Measurements from ENCODE around the gene CDCA3. TPM values are rescaled to one million over a fixed set of nuclear protein-coding genes. Genes with fewer than 3 reads are reported as not detected.
"Not testable (repeated sequence)": the region's sequence is repeated elsewhere in the genome, so short reads cannot be mapped to it uniquely, and the experiment has no call there.

Gene CDCA3
- total RNA-seq, 3 donors from 2014 or later = 1.7 to 4.0 (median 3.1) TPM

DNA sequence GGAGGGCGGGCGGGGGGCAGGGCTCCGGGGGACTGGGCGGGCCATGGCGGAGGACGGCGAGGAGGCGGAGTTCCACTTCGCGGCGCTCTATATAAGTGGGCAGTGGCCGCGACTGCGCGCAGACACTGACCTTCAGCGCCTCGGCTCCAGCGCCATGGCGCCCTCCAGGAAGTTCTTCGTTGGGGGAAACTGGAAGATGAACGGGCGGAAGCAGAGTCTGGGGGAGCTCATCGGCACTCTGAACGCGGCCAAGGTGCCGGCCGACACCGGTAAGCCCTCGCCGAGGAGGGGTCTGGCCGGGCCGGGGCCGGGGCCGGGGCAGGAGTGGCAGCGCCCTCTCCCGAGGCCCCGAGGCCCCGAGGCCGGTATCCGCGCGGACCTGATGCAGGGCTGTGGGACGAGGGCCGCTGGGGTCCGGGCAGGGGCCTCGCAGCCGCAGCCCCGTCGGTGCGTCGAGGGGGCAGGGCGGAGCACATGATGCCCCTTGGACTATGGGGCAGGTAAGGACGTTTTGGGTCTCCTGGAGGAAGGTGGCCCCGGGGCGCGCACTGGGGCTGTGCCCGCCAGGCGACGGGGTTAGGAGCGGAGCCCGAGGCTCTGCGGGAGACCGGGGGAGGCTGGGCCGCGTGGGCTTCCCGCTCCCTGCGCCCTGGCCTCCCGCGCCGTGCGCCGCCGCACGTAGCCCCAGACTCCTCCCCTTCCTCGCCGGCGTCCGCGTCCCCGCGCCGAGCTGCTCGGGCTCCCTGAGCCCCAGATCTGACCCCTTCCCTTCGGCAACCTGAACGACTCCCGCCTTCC is 16.5 kb upstream of the CDCA3 start, which contains the start of gene TPI1:
TSS of gene TPI1 (plus strand) at position 119 of the 798 bp plus-strand sequence. CDS start at position 155, 36 bp downstream.
- peaks cover 49% of the 10 kb centered on the region for H3K4me1 Mint-ChIP-seq (ENCODE audit: low read depth)
- ATAC-seq (peak; percentile 79 to 81), DNase-seq (peak; percentile 78)
- H3K4me3 Mint-ChIP-seq = peak within 1 kb of the TSS; percentile 95
- H3K27me3 Mint-ChIP-seq (ENCODE audit: low read depth) = no peaks in the 10 kb centered on the region
- peaks cover 47% of the 10 kb centered on the region for H3K36me3 Mint-ChIP-seq (ENCODE audit: insufficient read depth)
- no peaks in the 10 kb centered on the region for H3K9me3 Mint-ChIP-seq

DNA sequence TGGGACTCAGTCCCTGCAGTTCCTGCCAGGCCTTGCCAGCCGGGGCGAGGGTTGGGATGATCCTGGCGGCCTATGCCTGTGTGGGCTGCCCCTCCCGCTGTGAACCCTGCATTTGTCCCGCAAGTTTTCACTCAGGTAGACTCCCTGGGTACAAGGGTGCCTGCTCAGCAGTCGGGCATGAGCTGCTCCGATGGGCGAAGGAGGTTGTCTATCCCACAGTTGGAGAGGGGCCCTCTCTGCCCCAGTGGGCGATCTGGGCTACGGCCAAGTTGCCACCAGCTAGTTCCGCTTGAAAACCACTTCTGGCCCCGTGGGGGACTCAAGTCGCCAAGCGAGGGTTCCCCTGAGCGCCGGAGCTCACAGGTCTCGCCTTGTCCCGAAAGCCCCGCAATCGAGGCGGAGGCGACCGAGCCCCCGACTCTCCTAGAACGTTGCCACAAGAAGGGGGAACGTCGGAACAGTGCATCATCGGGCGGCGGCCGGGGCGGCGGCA is 15.9 kb upstream of the CDCA3 start:
- Mint-ChIP-seq H3K36me3 (ENCODE audit: insufficient read depth) (peaks cover 51% of the 10 kb centered on the region), H3K4me1 (ENCODE audit: low read depth) (peaks cover 42% of the 10 kb centered on the region), H3K9me3 (no peaks in the 10 kb centered on the region), H3K4me3 (peak overlapping the region; percentile 93), H3K27me3 (ENCODE audit: low read depth) (no peaks in the 10 kb centered on the region)
- no peak for DNase-seq
- ATAC-seq = peak; percentile 1 to 3

DNA sequence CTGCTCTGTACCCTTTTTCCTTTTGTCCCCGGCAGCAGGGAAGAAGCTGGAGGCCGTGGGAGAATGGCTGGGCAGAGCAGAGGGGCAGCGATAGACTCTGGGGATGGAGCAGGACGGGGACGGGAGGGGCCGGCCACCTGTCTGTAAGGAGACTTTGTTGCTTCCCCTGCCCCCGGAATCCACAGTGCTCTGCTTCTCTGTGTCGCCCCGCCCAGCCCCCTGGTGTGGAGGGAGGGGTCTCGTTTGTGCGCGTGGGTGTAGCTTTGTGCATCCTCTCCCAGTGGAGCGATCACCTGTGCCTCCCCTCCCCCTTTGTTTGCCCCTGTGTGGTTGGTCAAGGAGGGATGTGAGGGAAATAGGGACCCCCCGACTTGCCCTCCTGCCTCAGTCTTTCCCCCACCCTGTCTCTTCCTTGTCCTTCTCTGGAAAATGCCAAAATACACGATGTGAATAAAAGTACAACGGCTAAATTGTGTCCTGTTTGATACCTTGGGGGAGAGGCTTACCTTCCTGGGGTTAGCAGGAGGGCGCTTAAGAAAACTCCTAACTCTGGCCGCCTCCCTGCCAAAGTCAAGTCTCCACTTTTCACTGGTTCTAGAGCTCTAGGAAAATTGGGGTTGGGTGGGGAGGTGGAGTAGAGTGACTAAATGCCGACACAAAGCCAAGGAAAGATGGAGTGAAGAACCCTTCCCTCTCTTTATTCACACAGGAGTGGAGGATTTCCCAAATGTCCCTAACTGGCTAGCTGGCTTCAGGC is 15.3 kb upstream of the CDCA3 start:
- DNase-seq (no peak), ATAC-seq (no peak)
- peak overlapping the region; percentile 93 for H3K4me3 Mint-ChIP-seq
- no peaks in the 10 kb centered on the region for H3K9me3 Mint-ChIP-seq
- no peaks in the 10 kb centered on the region for H3K27me3 Mint-ChIP-seq (ENCODE audit: low read depth)
- peaks cover 54% of the 10 kb centered on the region for H3K36me3 Mint-ChIP-seq (ENCODE audit: insufficient read depth)
- H3K4me1 Mint-ChIP-seq (ENCODE audit: low read depth) = peaks cover 36% of the 10 kb centered on the region

DNA sequence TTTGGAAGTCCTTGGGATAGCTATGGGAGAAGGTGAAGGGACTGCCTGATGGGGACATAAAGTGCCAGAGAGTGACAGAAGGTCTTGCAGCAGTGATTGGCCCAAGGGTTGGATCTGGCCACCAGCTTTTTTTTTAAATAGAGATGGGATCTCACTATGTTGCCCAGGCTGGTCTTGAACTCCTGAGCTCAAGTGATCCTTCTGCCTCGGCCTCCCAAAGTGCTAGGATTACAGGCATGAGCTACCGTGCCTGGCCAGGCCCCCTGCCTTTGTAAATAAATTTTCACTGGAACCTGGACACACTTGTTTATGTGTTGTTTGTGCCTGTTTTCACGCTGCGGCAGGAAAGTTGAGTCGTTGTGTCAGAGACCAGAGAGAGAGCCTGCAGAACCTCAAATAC is 14.2 kb upstream of the CDCA3 start:
- ATAC-seq; DNase-seq; H3K27me3 Mint-ChIP-seq (ENCODE audit: low read depth); H3K9me3 Mint-ChIP-seq: not testable (repeated sequence)
- Mint-ChIP-seq H3K4me1 (ENCODE audit: low read depth) (peaks cover 26% of the 10 kb centered on the region), H3K36me3 (ENCODE audit: insufficient read depth) (peaks cover 57% of the 10 kb centered on the region), H3K4me3 (peak overlapping the region; percentile 29)

DNA sequence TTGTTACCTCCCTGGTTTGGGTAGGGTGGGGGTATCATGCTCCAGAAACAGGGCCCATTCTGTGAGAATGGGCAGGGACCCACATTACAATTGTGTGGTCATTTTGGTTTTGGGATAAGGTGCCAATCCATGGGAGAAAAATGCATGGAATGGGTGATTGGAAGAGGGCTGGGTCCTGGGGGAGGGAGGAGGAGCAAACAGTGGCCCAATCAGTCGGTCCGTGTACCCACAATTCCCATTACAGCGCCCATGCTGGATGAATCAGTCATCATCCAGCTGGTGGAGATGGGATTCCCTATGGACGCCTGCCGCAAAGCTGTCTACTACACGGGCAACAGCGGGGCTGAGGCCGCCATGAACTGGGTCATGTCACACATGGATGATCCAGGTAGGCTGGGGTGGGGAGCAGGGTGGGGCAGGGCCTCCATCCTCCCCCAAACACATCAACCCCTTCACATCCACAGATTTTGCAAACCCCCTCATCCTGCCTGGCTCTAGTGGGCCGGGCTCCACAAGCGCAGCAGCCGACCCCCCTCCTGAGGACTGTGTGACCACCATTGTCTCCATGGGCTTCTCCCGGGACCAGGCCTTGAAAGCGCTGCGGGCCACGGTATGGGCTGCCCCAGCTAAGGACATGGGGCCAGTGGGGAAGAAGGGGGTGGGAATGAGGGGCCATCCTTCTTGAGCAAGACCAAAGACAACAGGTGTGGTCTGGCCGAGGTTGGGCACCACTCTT is 12.7 kb upstream of the CDCA3 start:
- DNase-seq (no peak), ATAC-seq (no peak)
- H3K4me3 Mint-ChIP-seq = no peak overlapping the region
- H3K36me3 Mint-ChIP-seq (ENCODE audit: insufficient read depth) = peaks cover 50% of the 10 kb centered on the region
- no peaks in the 10 kb centered on the region for H3K27me3 Mint-ChIP-seq (ENCODE audit: low read depth)
- peaks cover 12% of the 10 kb centered on the region for H3K4me1 Mint-ChIP-seq (ENCODE audit: low read depth)
- no peaks in the 10 kb centered on the region for H3K9me3 Mint-ChIP-seq

DNA sequence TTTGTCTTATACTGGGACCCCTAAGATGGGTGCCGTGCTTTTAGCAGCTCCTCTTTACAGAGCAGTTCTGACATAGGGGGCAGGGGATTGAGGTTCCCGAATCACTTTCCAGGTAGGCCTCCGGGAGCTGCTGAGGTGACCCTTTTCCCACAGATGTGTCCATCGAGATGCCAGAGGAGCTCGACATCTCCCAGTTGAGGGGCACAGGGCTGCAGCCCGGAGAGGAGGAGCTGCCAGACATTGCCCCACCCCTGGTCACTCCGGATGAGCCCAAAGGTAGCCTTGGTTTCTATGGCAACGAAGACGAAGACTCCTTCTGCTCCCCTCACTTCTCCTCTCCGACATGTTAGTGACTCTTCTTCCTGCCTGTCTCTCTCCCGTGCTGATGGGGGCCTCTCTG is 11.9 kb upstream of the CDCA3 start:
- H3K27me3 Mint-ChIP-seq (ENCODE audit: low read depth) = no peaks in the 10 kb centered on the region
- H3K4me3 Mint-ChIP-seq = no peak overlapping the region
- peaks cover 6% of the 10 kb centered on the region for H3K4me1 Mint-ChIP-seq (ENCODE audit: low read depth)
- H3K9me3 Mint-ChIP-seq = no peaks in the 10 kb centered on the region
- no peak for ATAC-seq
- DNase-seq = no peak
- peaks cover 50% of the 10 kb centered on the region for H3K36me3 Mint-ChIP-seq (ENCODE audit: insufficient read depth)

DNA sequence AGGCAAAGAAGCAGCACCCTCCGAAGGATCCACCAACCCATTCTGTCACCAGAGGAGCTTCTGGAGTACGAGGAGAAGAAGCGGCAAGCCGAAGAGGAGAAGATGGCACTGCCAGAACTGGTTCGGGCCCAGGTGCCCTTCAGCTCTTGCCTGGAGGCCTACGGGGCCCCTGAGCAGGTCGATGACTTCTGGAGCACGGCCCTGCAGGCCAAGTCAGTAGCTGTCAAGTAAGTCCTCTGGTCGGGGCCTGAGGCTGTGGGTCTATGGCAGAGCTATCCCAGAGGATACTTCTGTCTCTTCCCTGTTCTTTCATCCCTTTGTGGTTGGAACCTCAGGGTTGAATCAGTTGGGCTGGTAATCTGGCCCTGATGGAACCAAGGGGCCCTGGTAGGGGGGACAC is 10.3 kb upstream of the CDCA3 start:
- H3K9me3 Mint-ChIP-seq = no peaks in the 10 kb centered on the region
- H3K4me3 Mint-ChIP-seq = no peak overlapping the region
- H3K36me3 Mint-ChIP-seq (ENCODE audit: insufficient read depth) = peaks cover 57% of the 10 kb centered on the region
- no peaks in the 10 kb centered on the region for H3K27me3 Mint-ChIP-seq (ENCODE audit: low read depth)
- peaks cover under 1% of the 10 kb centered on the region for H3K4me1 Mint-ChIP-seq (ENCODE audit: low read depth)
- no peak for ATAC-seq
- no peak for DNase-seq

DNA sequence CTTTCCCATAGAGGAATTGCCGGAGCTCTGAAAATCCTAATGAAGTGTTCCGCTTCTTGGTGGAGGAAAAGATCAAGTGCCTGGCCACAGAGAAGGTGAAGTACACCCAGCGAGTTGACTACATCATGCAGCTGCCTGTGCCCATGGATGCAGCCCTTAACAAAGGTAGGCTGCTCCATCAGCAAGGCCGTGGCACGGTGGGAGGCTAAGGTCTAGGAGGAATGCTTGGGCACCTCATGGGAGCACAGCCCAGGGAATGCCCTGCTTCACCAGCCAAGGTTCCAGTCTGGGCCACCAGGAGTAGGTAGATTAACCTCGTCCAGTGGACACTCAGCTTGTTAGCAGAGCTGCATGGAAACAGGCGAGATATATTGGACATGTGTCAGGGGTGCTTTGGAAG is 9.9 kb upstream of the CDCA3 start:
- Mint-ChIP-seq H3K4me1 (ENCODE audit: low read depth) (no peaks in the 10 kb centered on the region), H3K4me3 (no peak overlapping the region), H3K27me3 (ENCODE audit: low read depth) (no peaks in the 10 kb centered on the region), H3K36me3 (ENCODE audit: insufficient read depth) (peaks cover 55% of the 10 kb centered on the region), H3K9me3 (no peaks in the 10 kb centered on the region)
- DNase-seq (no peak), ATAC-seq (no peak)

DNA sequence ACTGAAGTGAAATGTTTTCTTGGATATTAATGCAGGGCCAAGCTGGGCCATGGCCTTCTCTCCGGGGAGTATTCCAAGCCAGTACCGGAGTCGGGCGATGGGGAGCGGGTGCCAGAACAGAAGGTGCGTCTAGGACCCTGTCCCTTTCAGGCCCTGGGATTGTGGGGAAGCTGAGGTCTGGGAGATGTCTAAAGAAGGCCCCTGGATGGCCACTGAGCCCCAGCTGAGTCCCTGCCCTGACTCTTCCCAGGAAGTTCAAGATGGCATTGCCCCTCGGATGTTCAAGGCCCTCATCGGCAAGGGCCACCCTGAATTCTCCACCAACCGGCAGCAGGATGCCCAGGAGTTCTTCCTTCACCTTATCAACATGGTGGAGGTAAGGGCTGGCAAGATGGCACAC is 9.0 kb upstream of the CDCA3 start:
- Mint-ChIP-seq H3K27me3 (ENCODE audit: low read depth) (no peaks in the 10 kb centered on the region), H3K4me1 (ENCODE audit: low read depth) (no peaks in the 10 kb centered on the region), H3K9me3 (no peaks in the 10 kb centered on the region), H3K4me3 (no peak overlapping the region), H3K36me3 (ENCODE audit: insufficient read depth) (peaks cover 54% of the 10 kb centered on the region)
- ATAC-seq = no peak
- DNase-seq = no peak

DNA sequence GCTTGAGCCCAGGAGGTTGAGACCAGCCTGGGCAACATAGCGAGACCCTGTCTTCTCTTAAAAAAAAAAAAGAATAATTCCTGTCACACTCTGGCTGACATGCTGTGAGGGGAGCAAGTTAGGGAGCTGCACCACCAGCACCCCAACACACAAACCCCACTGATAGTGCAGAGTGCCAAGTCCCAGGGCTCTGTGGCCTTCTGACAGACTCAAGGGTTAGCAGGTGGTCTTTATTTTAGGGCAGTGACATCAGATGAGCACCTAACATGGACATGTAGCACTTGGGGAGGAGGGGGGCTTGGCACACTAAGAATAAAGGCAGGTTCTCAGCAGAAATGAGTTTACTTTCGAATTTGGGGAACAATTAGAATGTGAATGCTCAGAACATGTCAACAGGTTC is 7.7 kb upstream of the CDCA3 start:
- H3K36me3 Mint-ChIP-seq (ENCODE audit: insufficient read depth) = peaks cover 51% of the 10 kb centered on the region
- no peak for ATAC-seq

DNA sequence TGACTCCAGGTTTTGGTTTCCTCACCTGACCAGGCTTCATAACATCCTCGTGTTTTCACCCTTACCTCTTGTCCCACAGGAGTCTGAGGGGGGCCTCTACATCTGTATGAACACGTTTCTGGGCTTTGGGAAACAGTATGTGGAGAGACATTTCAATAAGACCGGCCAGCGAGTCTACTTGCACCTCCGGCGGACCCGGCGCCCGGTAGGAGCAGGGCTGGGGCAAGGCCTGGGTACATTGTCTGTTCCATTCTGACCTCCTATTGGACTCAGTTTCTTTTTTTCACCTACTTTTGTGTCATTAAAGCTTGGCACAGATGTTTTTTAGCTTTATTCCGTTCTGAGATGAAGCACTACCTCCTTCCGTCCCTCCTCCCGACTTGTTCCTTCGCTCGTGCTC is 4.2 kb upstream of the CDCA3 start:
- Mint-ChIP-seq H3K36me3 (ENCODE audit: insufficient read depth) (peaks cover 29% of the 10 kb centered on the region), H3K4me1 (ENCODE audit: low read depth) (peaks cover 22% of the 10 kb centered on the region), H3K9me3 (no peaks in the 10 kb centered on the region)

More for the DNA sequence above, 7.7 kb upstream of the CDCA3 start:
- Mint-ChIP-seq H3K4me1 (ENCODE audit: low read depth) (peaks cover 9% of the 10 kb centered on the region), H3K27me3 (ENCODE audit: low read depth) (no peaks in the 10 kb centered on the region), H3K4me3 (no peak overlapping the region), H3K9me3 (no peaks in the 10 kb centered on the region)
- DNase-seq = no peak

DNA sequence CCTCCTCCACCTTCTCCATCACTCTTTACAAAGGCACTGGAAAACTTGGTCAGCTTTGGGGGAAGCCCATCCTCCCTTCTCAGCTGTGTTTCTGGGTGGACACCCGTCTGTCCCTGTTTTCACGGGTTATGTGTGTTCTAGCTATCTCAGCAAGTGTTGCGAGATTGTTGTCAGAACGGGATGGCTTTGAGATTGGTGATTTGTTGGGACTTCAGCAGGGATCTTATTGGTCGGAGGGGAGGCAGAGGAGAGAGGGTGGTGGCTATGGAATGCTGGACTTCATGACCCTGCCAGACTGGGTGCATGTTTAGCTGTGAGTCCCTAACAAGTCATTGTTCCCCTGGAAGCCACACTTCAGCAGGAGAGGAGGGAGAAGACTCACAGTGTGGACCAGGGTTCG is 3.0 kb upstream of the CDCA3 start:
- Mint-ChIP-seq H3K9me3 (no peaks in the 10 kb centered on the region), H3K36me3 (ENCODE audit: insufficient read depth) (peaks cover 21% of the 10 kb centered on the region), H3K4me1 (ENCODE audit: low read depth) (peaks cover 25% of the 10 kb centered on the region), H3K27me3 (ENCODE audit: low read depth) (no peaks in the 10 kb centered on the region), H3K4me3 (peak overlapping the region; percentile 94)
- ATAC-seq (no peak), DNase-seq (no peak)

More for the DNA sequence above, 4.2 kb upstream of the CDCA3 start:
- ATAC-seq = no peak
- no peaks in the 10 kb centered on the region for H3K27me3 Mint-ChIP-seq (ENCODE audit: low read depth)
- no peak overlapping the region for H3K4me3 Mint-ChIP-seq
- DNase-seq = no peak

DNA sequence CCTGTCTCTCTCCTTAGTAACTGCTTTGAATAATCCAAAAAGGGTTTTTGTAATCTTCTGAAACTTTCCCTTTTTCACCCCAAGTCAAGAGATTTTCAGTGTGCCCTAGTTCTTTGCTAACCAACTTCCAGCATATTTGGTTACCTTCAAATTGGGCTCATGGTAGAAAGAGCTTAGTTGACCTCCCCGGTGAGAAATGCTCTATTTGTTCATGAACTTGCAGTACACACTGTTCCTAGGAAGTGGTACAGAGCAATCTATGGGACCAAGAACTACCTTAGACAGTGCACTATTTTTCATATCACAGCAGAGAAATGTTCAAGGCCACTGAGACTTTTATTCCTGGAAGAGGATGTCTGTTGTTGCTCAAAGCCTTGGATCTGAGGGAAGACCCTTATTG is 2.5 kb upstream of the CDCA3 start:
- Mint-ChIP-seq H3K9me3 (no peaks in the 10 kb centered on the region), H3K27me3 (ENCODE audit: low read depth) (no peaks in the 10 kb centered on the region), H3K36me3 (ENCODE audit: insufficient read depth) (peaks cover 21% of the 10 kb centered on the region), H3K4me3 (peak overlapping the region; percentile 94), H3K4me1 (ENCODE audit: low read depth) (peaks cover 25% of the 10 kb centered on the region)
- no peak for ATAC-seq
- DNase-seq = no peak

DNA sequence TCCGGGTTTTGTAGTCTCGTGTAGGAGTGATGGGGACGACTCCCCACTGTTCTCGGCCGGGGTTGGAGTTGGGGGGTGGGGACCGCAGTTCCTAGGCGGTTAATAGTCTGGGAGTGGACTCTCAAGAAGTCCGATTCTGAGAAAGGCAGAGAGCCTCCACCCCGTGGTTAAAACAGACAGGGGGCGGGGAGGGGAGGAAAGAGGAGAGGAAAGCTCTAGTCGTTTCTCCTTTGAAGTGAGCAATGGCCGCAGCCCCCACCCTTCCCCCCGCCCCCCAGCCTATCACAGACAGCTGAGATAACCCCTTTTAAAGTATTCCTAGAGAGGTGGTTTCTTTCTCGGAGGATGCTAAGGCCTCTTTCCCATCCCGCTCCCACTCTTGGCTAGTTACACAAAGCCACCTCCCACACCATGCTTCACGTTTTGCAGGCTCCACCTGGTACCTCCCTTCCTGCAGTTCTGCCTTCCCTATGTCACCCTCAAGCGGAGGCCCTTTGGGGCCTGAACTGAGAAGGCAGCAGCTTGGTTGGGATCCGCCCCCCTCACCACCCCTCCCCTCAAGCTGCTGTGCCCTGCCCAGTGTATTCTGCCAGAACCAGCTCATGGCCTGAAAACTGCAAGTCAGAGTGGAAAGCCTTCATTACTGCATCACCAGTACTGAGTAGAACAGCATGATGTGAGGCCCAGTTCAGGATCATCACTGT is 1.7 kb upstream of the CDCA3 start:
- peak; percentile 19 to 21 for ATAC-seq

More for the DNA sequence above, 1.7 kb upstream of the CDCA3 start:
- Mint-ChIP-seq H3K27me3 (ENCODE audit: low read depth) (no peaks in the 10 kb centered on the region), H3K36me3 (ENCODE audit: insufficient read depth) (peaks cover 17% of the 10 kb centered on the region), H3K4me3 (peak overlapping the region; percentile 94), H3K9me3 (no peaks in the 10 kb centered on the region), H3K4me1 (ENCODE audit: low read depth) (peaks cover 25% of the 10 kb centered on the region)
- peak; percentile 41 for DNase-seq
